Hepatocyte (in vitro differentiated cells): ENCODE measurements around the gene ZNF212.

Source experiments
- EZH2 ChIP-seq: fragments of 200-600 bp; sonication (generic); IDR thresholded peaks from 2 replicates; pipeline ENCODE4 v1.6.1; 2016; ENCODE audit warnings: antibody characterized with exemption, mild to moderate bottlenecking, borderline replicate concordance
- EZH2phosphoT487 ChIP-seq: fragments of 200-600 bp; sonication (generic); IDR thresholded peaks from one replicate; pipeline ENCODE4 v1.6.1; 2018; ENCODE audit warnings: antibody characterized with exemption, mild to moderate bottlenecking, low read depth, moderate library complexity; ENCODE audit not compliant: unreplicated experiment, severe bottlenecking
- TF ChIP-seq, protein P1 (sequence below): fragments of 200-600 bp; sonication (generic); IDR thresholded peaks from 2 replicates; pipeline ENCODE4 v1.5.1; 2016; ENCODE audit warnings: antibody characterized with exemption, mild to moderate bottlenecking; ENCODE audit not compliant: poor library complexity

DNA sequence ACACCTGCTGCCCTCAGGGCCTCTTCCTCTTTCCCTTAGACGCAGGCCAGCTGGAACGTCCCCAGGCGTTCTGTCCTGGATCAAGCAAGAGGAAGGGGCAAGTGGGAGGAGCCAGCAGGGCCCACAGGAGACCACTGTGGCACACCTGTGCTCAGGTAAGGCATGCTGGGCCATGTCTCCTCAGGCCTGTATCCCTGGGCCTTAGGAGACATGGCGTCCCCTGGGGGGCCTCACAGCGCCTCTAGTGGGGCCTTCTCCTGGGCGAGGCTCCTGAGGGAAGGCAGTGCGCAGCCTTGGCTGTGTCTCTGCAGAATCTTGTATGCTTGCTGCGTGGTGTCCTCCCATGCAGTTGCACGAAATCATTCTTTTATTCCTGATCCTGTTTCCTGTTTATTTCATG is 53.9 kb downstream of the ZNF212 start:
- TF ChIP-seq EZH2phosphoT487 (no peak), EZH2 (no peak)
- TF ChIP-seq, protein P1, sequence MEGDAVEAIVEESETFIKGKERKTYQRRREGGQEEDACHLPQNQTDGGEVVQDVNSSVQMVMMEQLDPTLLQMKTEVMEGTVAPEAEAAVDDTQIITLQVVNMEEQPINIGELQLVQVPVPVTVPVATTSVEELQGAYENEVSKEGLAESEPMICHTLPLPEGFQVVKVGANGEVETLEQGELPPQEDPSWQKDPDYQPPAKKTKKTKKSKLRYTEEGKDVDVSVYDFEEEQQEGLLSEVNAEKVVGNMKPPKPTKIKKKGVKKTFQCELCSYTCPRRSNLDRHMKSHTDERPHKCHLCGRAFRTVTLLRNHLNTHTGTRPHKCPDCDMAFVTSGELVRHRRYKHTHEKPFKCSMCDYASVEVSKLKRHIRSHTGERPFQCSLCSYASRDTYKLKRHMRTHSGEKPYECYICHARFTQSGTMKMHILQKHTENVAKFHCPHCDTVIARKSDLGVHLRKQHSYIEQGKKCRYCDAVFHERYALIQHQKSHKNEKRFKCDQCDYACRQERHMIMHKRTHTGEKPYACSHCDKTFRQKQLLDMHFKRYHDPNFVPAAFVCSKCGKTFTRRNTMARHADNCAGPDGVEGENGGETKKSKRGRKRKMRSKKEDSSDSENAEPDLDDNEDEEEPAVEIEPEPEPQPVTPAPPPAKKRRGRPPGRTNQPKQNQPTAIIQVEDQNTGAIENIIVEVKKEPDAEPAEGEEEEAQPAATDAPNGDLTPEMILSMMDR = no peak
